ENCODE measurements around the gene AUTS2. TPM values are rescaled to one million over a fixed set of nuclear protein-coding genes. Genes with fewer than 3 reads are reported as not detected.
"Not testable (repeated sequence)": the region's sequence is repeated elsewhere in the genome, so short reads cannot be mapped to it uniquely, and the experiment has no call there.

Gene AUTS2
- total RNA-seq, 1 donor from 2014 or later = 49.8 TPM

DNA sequence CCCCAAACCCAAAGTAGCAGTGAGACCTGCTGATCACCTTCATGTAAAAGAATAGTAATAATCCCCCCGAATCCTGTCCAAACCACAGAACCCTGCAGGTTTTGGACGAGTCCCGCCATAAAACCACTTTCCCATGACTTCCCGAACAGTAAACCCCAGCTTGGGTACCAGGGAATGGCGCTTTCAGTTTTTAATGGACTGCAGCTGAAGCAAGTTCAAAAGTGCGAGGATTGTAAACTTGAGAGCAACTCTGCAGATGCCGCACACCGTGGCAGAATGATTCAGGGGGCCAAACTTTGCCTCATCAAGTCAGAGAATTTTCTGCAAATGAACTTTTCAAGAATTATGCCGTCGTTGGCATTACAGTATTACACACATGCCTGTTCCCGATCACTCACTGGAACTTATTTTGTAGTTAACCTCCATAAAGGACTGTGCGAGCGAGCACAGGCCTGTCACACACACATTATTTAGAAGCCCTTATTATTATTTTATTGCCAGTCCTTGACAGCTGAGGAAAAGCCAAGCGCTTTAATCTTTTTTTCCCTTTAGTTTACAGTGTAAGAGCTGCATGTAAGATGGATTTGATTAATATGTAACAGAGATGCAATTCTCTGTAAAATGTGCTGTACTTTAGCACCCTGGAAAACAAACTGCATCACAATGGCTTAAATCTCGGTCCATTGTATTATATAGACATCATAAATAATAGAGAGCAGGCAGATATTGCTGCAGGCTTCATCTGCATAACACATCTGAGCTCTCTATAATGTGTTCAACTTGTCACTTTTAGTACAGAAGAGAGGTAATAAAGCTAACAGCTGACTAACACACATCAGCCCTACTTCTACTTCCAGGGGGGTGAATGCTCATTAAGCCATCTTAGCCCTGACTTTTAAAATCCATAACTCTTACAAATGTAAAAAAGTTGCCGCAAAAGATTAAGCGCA lies 1040.2 kb downstream of the AUTS2 start:
- no peak for DNase-seq (ENCODE audit: low spot score)

DNA sequence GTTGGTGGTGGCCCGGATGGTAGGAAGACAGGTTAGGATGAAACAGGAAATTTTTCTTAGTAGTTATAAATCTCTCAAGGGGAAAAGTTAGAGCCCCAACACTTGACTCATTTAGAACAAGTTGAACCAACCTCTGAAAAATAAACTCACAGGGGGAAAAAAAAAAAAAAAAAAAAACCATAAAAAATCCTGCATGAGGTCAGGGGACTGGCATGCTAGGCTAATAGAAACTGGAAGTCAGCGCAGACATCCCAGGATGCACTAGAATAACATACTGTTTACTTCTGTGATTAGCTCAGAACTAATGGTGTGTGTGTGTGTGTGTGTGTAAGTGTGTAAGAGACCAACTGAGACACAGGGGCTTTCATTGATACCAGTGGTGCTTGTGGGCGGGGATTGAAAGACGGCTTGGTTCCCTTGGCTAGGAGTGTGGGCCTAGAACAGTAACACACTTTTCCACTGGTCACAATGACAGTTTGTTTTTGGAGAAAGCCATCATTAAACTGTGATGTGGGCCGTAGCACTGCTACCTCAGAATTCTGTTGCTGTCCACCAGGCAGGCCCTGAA lies 1042.1 kb downstream of the AUTS2 start:
- peak; percentile 10 for DNase-seq (ENCODE audit: low spot score)

DNA sequence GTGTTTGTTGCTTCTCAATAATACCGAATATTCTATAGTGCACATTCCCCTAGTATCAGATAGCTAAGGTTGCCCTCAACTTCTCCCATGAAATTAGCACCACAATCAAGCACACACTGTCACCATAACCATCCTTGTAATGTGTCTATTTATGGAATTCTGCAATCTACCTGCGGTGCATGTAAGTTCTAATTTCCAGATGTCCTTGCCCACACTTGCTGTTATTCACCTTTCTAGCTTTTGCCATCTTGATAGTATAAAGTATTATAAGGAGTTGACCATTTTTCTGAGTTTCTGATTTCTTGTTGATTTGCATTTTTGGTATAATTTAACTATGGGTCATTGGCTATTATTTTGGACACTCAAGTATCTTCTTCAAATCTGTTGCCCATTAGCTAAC lies 1043.6 kb downstream of the AUTS2 start:
- no peak for DNase-seq (ENCODE audit: low spot score)

DNA sequence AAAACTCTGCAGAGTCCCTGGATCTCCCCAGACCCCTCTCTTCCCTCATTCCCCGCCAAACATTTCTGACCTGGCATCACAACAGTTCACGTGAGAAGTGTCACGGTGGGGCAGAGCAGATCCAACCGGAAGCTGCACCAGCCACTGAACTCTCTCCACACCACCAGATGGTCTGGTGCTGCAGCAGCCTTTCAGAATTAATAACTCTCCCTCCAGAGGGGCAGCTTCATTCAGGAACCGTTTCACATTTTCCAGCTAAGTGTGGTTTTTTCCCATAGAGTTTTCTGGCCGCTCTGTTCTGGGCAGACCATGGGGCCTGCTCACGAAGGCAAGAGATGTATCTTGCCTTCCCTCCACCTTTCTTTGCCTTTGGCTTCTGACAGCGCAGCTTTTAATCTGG lies 1047.0 kb downstream of the AUTS2 start:
- DNase-seq (ENCODE audit: low spot score) = no peak

DNA sequence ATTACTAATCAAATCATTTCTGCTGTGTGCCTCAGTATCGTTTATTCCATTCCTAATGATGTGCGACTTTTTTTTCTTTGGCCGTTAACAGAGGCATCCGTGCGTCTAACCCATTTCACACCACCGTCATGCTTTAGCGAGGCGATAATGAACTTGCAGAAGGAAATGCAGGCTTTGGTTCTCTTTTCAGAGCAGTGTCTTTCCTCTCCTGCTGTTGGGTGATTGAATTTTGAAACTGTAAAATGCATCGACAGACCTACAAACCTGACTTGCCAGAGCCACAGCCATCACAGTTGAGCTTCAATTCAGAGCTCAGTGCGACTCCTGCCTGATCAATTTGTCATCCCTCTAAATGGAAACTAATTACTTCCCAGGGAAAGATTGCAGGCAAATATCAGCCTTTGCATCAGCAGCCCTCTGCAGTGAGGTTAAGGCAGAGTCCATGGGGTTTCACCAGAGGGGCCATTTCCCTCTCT lies 1047.6 kb downstream of the AUTS2 start:
- no peak for DNase-seq (ENCODE audit: low spot score)

DNA sequence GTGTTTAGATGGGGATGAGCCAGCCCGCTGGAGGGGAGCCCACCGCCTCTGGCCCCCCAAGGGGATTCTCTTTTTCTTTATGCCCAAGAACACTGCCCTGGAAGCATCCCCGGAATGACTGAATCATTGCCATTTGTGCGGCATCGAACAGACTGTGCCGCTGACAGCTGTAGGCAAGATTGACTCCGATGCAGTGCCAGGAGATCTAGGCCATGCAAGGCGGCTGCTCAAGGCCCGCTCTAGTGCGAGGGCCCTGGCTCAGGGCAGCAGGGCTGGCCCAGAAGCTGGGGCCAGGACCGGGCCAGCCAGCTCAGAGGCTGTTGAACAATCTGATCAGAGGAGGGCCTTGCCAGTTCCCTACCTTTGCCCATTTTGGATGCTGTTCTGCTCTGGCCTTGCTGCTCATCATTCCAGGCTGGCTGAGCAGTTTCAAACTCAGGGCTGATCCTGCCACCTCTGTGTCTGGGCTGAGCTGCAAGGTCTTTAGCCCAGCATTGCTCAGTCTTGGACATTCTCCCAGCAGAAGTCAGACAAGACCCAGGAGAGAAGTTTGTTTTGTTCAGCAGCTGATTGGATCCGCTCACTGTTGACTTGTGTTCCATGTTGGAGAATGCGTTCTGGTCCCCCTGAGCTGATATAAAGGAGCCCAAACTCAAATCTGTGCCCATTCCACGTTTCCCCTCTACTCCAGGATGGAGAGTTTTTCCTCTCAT lies 1048.4 kb downstream of the AUTS2 start:
- no peak for DNase-seq (ENCODE audit: low spot score)

DNA sequence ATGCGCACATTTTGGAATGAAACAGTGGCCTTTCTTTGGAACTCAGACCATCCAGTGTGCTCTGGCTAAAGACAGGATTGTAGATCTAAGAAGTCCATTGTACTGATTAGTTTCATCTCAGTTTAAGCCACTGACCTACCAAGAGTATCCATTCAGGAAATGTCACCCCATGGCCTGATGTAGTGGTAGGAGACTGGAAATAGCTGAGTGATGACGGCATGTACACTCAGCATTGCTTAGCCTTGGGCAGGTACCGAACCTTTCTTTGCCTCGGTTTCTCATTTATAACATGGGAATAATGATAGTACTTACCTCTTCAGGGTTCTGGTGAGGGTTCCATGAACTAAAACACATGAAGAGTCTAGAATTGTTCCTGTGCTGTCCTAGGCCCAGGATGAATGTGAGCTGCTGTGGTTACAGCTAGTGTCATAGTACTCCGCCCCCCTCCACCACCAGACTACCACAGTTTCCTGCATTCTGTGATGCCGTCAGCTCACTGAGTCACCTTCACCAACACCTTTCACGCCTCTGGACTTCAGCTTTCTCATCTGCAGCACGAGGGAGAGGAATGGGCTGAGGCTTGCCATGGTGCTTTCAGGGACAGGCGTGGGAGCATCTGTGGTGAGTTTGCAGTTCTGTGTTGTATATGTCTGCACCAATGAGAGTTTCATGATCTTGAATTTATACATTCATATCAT lies 1049.7 kb downstream of the AUTS2 start:
- DNase-seq (ENCODE audit: low spot score) = no peak

DNA sequence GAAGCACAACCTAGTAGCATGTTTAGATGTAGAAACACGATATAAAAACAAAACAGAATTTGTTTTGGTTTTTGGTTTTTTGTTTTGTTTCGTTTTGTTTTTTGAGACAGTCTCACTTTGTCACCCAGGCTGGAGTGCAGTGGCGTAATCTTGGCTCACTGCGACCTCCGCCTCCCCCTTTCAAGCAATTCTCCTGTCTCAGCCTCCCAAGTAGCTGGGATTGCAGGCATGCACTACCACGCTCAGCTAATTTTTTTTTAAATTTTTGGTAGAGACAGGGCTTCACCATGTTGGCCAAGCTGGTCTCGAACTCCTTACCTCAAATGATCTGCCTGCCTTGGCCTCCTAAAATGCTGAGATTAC lies 1050.2 kb downstream of the AUTS2 start:
- not testable (repeated sequence) for DNase-seq (ENCODE audit: low spot score)

DNA sequence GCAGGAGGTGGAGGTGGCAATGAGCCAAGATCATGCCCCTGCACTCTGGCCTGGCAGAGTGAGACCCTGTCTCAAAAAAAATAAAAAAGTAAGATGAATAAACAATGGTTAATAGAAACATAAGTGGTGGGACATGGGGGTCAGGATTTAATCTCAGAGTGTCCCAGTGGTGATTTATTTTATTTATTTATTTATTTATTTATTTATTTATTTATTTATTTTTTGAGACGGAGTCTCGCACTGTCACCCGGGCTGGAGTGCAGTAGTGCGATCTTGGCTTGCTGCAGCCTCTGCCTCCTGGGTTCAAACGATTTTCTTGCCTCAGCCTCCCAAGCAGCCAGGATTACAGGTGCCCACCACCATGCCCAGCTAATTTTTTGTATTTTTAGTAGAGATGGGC lies 1051.0 kb downstream of the AUTS2 start:
- DNase-seq (ENCODE audit: low spot score) = no peak

DNA sequence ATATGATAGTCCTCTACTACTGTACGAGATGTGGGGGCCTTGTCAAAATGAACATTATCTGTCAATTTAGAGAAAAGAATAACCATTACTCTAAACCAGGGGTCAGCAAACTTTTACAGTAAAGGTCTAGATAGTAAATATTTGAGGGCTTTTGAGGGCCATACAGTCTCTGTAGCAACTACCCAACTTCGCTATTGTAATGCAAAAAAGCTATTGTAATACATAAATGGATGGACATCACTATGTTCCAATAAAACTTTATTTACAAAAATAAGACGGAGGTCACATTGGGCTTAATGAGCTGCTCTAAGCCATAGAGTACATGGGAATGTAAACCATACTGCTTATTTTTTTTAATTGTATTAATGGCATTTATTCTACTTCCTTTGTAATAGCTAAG lies 1055.9 kb downstream of the AUTS2 start:
- DNase-seq (ENCODE audit: low spot score) = no peak

DNA sequence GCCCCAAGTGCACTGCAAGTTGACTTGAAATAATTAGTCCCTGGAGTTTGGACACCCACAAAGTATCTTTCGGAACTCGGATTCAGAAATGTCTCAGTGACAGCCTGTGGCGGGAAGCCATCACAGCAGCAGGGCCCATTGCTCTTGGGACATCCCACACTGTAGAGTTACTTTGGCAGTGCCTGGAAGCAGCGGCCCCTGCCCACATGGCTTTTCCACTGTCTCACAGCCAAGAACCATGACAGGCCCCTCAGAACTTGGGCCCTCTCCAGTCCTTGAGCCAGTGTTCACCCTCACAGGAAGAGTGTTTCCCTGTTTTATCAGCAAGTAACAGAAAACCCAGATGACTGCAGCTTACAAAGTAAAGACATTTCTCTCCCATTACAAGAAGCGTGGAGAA lies 1056.7 kb downstream of the AUTS2 start:
- DNase-seq (ENCODE audit: low spot score) = no peak

DNA sequence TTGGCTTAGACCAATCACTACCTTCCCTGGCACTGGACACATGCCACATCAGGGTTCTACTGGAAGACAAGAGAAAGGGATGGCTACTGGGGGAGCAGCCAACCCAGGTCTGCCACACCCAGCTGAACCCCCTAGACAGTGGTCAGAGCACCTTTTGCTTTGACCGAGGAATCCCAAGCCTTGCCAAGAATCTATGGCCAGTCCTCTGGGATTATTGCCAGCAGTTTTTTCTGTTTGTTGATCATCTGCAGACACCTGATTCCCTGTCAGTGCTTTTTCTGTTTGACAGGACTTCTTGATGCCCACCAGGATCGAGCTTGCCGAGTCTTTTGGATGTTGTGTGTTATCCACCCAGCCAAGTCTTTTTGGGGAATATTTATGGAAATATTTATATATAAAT lies 1057.4 kb downstream of the AUTS2 start:
- DNase-seq (ENCODE audit: low spot score) = no peak

DNA sequence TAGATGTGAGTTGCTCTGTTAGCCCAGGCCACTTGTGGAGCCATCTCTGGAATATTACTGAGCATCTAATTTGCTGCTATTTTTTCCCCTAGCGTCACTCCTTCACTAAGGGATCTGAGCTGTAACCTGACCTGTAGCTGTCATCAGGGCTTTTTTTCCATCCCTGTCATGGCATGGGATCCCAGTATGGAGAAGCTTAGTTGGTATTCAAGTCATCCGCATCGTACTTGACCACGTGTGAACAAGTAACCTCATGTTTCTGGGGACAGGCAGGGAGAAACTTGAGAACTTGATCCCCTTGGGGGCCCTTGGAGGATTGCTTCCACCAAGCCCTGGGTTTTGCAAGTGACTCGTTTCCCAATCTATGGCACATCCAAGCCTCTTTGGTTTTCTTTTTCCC lies 1059.3 kb downstream of the AUTS2 start:
- no peak for DNase-seq (ENCODE audit: low spot score)

DNA sequence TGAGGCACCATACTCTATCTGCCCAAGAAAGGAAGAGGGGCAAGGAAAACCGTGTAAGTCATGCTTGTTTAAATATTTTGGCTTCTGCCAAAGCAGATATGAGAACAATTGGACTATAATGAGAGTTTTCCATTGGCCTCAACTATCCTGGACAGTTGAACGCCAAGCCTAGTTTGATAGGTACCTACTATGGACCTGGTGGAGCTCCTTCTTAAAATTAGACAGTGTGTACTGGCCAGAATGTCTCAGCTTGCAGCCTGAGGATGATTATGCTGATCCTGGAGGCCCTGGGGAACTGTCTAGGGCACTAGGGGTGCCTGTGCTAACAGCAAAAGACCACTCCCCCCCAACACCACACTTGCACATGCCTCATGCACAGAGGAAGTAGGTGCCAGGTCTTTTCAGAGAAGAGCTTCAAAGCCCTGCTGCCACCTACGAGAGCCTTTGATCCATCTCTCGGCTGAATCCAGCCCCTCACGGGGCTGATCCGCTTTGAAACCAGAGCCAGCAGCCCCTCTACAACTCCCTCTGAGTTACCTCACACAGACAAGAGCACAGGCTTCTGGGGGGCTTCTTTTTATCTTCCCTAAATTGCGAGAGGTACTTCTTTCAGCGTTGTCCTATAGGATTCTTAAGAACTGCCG lies 1059.8 kb downstream of the AUTS2 start:
- no peak for DNase-seq (ENCODE audit: low spot score)

DNA sequence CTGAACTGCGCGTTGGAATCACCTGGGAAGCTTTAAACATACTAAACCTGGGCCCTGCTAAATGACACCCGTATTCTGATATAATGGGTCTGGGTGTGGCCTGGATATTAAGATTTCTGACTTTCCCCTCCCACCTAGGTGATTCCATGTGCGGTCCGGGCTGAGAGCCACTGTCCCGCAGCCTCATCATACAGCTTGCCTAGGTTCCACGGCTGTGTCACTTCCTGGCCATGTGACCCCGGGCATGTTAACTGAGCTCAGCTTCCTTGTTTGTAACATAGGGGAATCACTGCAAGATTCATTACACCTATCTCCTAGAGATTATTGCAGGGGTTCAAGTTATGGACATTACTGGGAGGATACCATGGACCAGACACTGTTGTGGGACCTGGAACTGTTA lies 1061.0 kb downstream of the AUTS2 start:
- DNase-seq (ENCODE audit: low spot score) = no peak

DNA sequence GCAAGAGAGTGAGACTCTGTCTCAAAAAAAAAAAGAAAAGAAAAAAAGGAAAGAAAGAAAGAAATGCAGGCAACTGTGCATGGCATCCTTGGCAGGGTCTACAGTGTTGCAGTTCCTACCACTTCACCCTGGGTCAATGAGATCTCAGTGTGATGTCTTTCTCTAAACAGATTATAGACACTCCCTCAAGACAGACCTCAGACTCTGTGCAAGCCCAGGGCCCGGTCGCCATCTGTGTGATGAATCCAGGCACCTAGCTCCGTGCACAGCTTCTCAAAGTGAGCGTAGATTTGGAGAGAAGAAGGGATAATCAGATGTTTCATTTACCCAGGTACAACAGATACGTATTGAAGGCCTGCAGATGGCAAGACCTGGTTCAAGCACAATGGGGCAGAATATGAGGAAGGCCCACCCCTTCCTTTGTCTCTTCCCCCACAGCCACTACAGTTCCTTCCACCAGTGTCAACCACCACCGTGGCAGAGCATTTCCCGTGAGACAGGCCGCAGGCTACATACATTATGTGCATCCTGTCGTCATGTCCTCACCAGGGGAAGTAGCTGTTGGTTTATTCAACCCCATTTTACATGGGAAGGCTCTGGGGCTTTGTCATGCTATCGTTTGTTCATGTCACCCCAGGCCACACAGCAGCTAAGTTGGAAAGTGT lies 1062.0 kb downstream of the AUTS2 start:
- no peak for DNase-seq (ENCODE audit: low spot score)

DNA sequence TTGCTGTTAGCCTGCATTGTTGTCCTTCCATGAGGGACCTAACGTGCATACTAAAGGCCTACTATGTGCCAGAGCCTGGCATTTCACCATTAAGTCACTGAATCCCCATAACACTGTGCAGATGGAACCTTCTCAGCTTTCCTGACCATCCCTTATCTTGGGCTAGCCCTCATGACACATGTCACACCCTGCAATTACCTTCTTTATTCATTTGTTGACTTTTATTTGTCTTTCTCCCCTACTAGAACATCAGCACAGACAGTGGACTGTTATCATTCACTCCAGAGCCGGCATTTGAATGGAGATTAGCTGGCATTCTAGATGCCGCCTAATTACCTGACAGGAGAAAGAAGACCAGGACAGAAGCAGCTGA lies 1062.5 kb downstream of the AUTS2 start:
- no peak for DNase-seq (ENCODE audit: low spot score)

DNA sequence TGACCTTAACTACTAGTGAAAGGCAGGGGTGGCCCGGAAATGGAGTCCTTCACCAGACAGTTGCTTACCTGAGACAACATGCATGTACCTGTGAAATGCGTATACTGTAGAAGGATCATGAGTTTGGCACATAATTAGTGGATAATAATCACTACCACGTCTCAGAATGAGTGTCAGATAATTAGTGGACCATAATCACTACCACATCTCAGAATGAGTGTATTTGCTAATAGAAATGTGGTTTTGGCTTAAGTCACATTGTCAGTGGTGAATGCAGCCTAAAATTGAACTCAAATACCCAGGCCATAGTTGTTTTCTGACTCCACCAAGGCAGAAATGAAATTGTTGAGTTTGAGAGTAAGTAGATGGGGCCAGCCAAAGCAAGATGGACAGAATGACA lies 1065.4 kb downstream of the AUTS2 start:
- DNase-seq (ENCODE audit: low spot score) = no peak

DNA sequence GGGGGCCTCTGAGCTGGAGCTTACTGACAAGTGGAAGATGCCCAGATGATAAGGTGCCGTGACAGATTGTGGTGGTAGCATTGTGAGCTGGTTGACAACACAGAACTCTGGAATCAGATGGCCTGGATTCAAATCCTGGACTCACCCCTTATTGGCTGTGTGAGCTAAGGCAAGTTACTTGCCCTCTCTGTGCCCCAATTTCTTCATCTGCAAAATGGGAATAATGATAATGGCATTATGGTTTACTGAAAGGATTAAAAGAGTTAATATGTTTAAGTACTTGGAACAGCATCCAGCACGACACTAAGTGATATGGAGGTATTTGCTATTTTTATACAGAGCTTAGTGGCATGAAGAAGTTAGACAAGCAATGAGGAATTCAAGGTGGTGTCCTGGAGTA lies 1067.7 kb downstream of the AUTS2 start:
- DNase-seq (ENCODE audit: low spot score) = no peak

DNA sequence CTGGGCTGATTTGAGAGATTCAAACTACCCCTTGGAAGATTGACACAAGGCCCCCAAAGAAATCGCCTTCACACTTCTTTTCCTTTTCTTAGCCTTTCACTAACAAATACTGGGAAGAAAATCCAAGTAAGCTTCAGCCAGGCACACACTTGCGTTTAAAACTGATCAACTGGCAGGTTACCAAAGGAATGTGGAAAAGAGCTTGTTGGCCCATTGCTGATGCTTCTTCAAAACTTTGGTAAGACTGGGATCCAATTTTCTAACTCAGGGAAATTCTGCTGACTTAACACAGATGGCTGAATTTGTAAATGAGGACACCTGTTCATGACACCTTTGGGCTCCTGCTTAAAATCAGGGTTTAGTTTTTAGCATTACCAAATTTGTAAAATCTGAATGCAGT lies 1069.1 kb downstream of the AUTS2 start:
- no peak for DNase-seq (ENCODE audit: low spot score)

Data from umbilical cord (tissue), 2 donors.